ENCODE measurements around the gene SMG6.

Gene SMG6

GRCh38 chr17:2299136-2299535, 4.4 kb downstream of the SMG6 start:
- no peaks in the 10 kb centered on the region for H3K9me3 ChIP-seq (replicated peaks; ENCODE audit: low read length)
- peaks cover 45% of the 10 kb centered on the region for H3K36me3 ChIP-seq (ENCODE audit: insufficient read depth, low read length)
- H3K27me3 ChIP-seq (ENCODE audit: control insufficient read depth, insufficient read depth, low read length): no peaks in the 10 kb centered on the region
- peaks cover 8% of the 10 kb centered on the region for H3K4me1 ChIP-seq (ENCODE audit: control insufficient read depth, insufficient read depth, low read length)
- no peak overlapping the region for H3K9ac ChIP-seq (ENCODE audit: low read depth, low read length)
- H3K4me2 ChIP-seq (ENCODE audit: low read length): no peak overlapping the region
- H3K4me3 ChIP-seq (ENCODE audit: low read length): no peak overlapping the region

GRCh38 chr17:2297023-2297422, 6.6 kb downstream of the SMG6 start:
- Histone ChIP-seq H3K9ac (ENCODE audit: low read depth, low read length) (no peak overlapping the region), H3K4me3 (ENCODE audit: low read length) (no peak overlapping the region), H3K4me1 (ENCODE audit: control insufficient read depth, insufficient read depth, low read length) (peaks cover 7% of the 10 kb centered on the region), H3K36me3 (ENCODE audit: insufficient read depth, low read length) (peaks cover 59% of the 10 kb centered on the region), H3K9me3 (replicated peaks; ENCODE audit: low read length) (no peaks in the 10 kb centered on the region), H3K4me2 (ENCODE audit: low read length) (no peak overlapping the region), H3K27me3 (ENCODE audit: control insufficient read depth, insufficient read depth, low read length) (no peaks in the 10 kb centered on the region)

- Histone ChIP-seq H3K4me2 (ENCODE audit: low read length) (no peak overlapping the region), H3K9ac (ENCODE audit: low read depth, low read length) (no peak overlapping the region), H3K9me3 (replicated peaks; ENCODE audit: low read length) (no peaks in the 10 kb centered on the region), H3K36me3 (ENCODE audit: insufficient read depth, low read length) (peaks cover 65% of the 10 kb centered on the region), H3K4me3 (ENCODE audit: low read length) (no peak overlapping the region), H3K27me3 (ENCODE audit: control insufficient read depth, insufficient read depth, low read length) (no peaks in the 10 kb centered on the region), H3K4me1 (ENCODE audit: control insufficient read depth, insufficient read depth, low read length) (peaks cover 4% of the 10 kb centered on the region)
Measured at GRCh38 chr17:2295575-2295974, 8.0 kb downstream of the SMG6 start.

GRCh38 chr17:2292100-2292499, 11.5 kb downstream of the SMG6 start:
- H3K9ac ChIP-seq (ENCODE audit: low read depth, low read length): no peak overlapping the region
- no peaks in the 10 kb centered on the region for H3K27me3 ChIP-seq (ENCODE audit: control insufficient read depth, insufficient read depth, low read length)
- no peak overlapping the region for H3K4me2 ChIP-seq (ENCODE audit: low read length)
- H3K4me3 ChIP-seq (ENCODE audit: low read length): no peak overlapping the region
- peaks cover 57% of the 10 kb centered on the region for H3K36me3 ChIP-seq (ENCODE audit: insufficient read depth, low read length)
- peaks cover 4% of the 10 kb centered on the region for H3K4me1 ChIP-seq (ENCODE audit: control insufficient read depth, insufficient read depth, low read length)
- no peaks in the 10 kb centered on the region for H3K9me3 ChIP-seq (replicated peaks; ENCODE audit: low read length)

GRCh38 chr17:2289878-2290478, 13.6 kb downstream of the SMG6 start:
- H3K27me3 ChIP-seq (ENCODE audit: control insufficient read depth, insufficient read depth, low read length): no peaks in the 10 kb centered on the region
- H3K4me1 ChIP-seq (ENCODE audit: control insufficient read depth, insufficient read depth, low read length): peaks cover 4% of the 10 kb centered on the region
- no peak overlapping the region for H3K4me2 ChIP-seq (ENCODE audit: low read length)
- H3K4me3 ChIP-seq (ENCODE audit: low read length): no peak overlapping the region
- H3K9me3 ChIP-seq (replicated peaks; ENCODE audit: low read length): no peaks in the 10 kb centered on the region
- peaks cover 49% of the 10 kb centered on the region for H3K36me3 ChIP-seq (ENCODE audit: insufficient read depth, low read length)
- H3K9ac ChIP-seq (ENCODE audit: low read depth, low read length): no peak overlapping the region

GRCh38 chr17:2283302-2283701, 20.3 kb downstream of the SMG6 start:
- Histone ChIP-seq H3K36me3 (ENCODE audit: insufficient read depth, low read length) (peaks cover 66% of the 10 kb centered on the region), H3K27me3 (ENCODE audit: control insufficient read depth, insufficient read depth, low read length) (no peaks in the 10 kb centered on the region), H3K4me2 (ENCODE audit: low read length) (no peak overlapping the region), H3K4me1 (ENCODE audit: control insufficient read depth, insufficient read depth, low read length) (no peaks in the 10 kb centered on the region), H3K9me3 (replicated peaks; ENCODE audit: low read length) (no peaks in the 10 kb centered on the region), H3K9ac (ENCODE audit: low read depth, low read length) (no peak overlapping the region), H3K4me3 (ENCODE audit: low read length) (no peak overlapping the region)

- Histone ChIP-seq H3K27me3 (ENCODE audit: control insufficient read depth, insufficient read depth, low read length) (no peaks in the 10 kb centered on the region), H3K4me1 (ENCODE audit: control insufficient read depth, insufficient read depth, low read length) (no peaks in the 10 kb centered on the region), H3K36me3 (ENCODE audit: insufficient read depth, low read length) (peaks cover 63% of the 10 kb centered on the region), H3K9ac (ENCODE audit: low read depth, low read length) (no peak overlapping the region), H3K9me3 (replicated peaks; ENCODE audit: low read length) (no peaks in the 10 kb centered on the region), H3K4me2 (ENCODE audit: low read length) (no peak overlapping the region), H3K4me3 (ENCODE audit: low read length) (no peak overlapping the region)
Measured at GRCh38 chr17:2282297-2282873, 21.2 kb downstream of the SMG6 start.

GRCh38 chr17:2279707-2280106, 23.9 kb downstream of the SMG6 start:
- peaks cover 50% of the 10 kb centered on the region for H3K36me3 ChIP-seq (ENCODE audit: insufficient read depth, low read length)
- no peaks in the 10 kb centered on the region for H3K4me1 ChIP-seq (ENCODE audit: control insufficient read depth, insufficient read depth, low read length)
- H3K9me3 ChIP-seq (replicated peaks; ENCODE audit: low read length): no peaks in the 10 kb centered on the region
- no peak overlapping the region for H3K4me2 ChIP-seq (ENCODE audit: low read length)
- no peak overlapping the region for H3K9ac ChIP-seq (ENCODE audit: low read depth, low read length)
- no peak overlapping the region for H3K4me3 ChIP-seq (ENCODE audit: low read length)
- H3K27me3 ChIP-seq (ENCODE audit: control insufficient read depth, insufficient read depth, low read length): no peaks in the 10 kb centered on the region

GRCh38 chr17:2277429-2278170, 26.0 kb downstream of the SMG6 start:
- Histone ChIP-seq H3K4me3 (ENCODE audit: low read length) (no peak overlapping the region), H3K36me3 (ENCODE audit: insufficient read depth, low read length) (peaks cover 38% of the 10 kb centered on the region), H3K27me3 (ENCODE audit: control insufficient read depth, insufficient read depth, low read length) (no peaks in the 10 kb centered on the region), H3K9me3 (replicated peaks; ENCODE audit: low read length) (no peaks in the 10 kb centered on the region), H3K4me2 (ENCODE audit: low read length) (no peak overlapping the region), H3K9ac (ENCODE audit: low read depth, low read length) (no peak overlapping the region), H3K4me1 (ENCODE audit: control insufficient read depth, insufficient read depth, low read length) (no peaks in the 10 kb centered on the region)

- Histone ChIP-seq H3K4me2 (ENCODE audit: low read length) (no peak overlapping the region), H3K4me1 (ENCODE audit: control insufficient read depth, insufficient read depth, low read length) (no peaks in the 10 kb centered on the region), H3K9ac (ENCODE audit: low read depth, low read length) (no peak overlapping the region), H3K9me3 (replicated peaks; ENCODE audit: low read length) (no peaks in the 10 kb centered on the region), H3K4me3 (ENCODE audit: low read length) (no peak overlapping the region), H3K27me3 (ENCODE audit: control insufficient read depth, insufficient read depth, low read length) (no peaks in the 10 kb centered on the region), H3K36me3 (ENCODE audit: insufficient read depth, low read length) (peaks cover 21% of the 10 kb centered on the region)
Measured at GRCh38 chr17:2275722-2276121, 27.9 kb downstream of the SMG6 start.

- H3K36me3 ChIP-seq (ENCODE audit: insufficient read depth, low read length): peaks cover 10% of the 10 kb centered on the region
- no peak overlapping the region for H3K4me3 ChIP-seq (ENCODE audit: low read length)
- H3K9me3 ChIP-seq (replicated peaks; ENCODE audit: low read length): no peaks in the 10 kb centered on the region
- H3K27me3 ChIP-seq (ENCODE audit: control insufficient read depth, insufficient read depth, low read length): no peaks in the 10 kb centered on the region
- H3K4me2 ChIP-seq (ENCODE audit: low read length): no peak overlapping the region
- no peaks in the 10 kb centered on the region for H3K4me1 ChIP-seq (ENCODE audit: control insufficient read depth, insufficient read depth, low read length)
- no peak overlapping the region for H3K9ac ChIP-seq (ENCODE audit: low read depth, low read length)
Measured at GRCh38 chr17:2274414-2274813, 29.2 kb downstream of the SMG6 start.

Data from skeletal muscle satellite cell (primary cell).